IMR-90 (cell line): Measurements from ENCODE around the gene RPL4. TPM values are rescaled to one million over a fixed set of nuclear protein-coding genes. Genes with fewer than 3 reads are reported as not detected.

ENCODE experiments used
- ATAC-seq: fragments of 200-7000 bp; cut with Tn5 transposase; 2 replicates; pipeline ENCODE4 v1.9.1; 2020; ENCODE audit warnings: low read depth, mild to moderate bottlenecking, moderate library complexity
- BruUV-seq: library from RNA; stranded (reverse); fragments of 400-500 nt; replicated peaks from 2 replicates; lab custom pipeline; 2021; lab: Mats Ljungman, UMichigan
- CTCF ChIA-PET: fragments of 300-600 bp; formaldehyde crosslinking; extraction: SDS; loops from one replicate; lab custom pipeline; 2021; ENCODE audit warnings: antibody characterized with exemption; lab: Yijun Ruan, JAX
- POLR2A ChIA-PET: fragments of 300-600 bp; sonication (Branson Sonifier 250); formaldehyde crosslinking; loops from one replicate; lab custom pipeline; 2022; ENCODE audit warnings: antibody characterized with exemption; ENCODE audit not compliant: unreplicated experiment; lab: Charles Lee
- DNase-seq: peaks from one replicate; pipeline ENCODE4 v3.0.0; 2013
- H2AFZ ChIP-seq: replicated peaks from 2 replicates; pipeline ENCODE3; 2013; ENCODE audit warnings: low read length, mild to moderate bottlenecking; ENCODE audit not compliant: poor library complexity
- H2AK5ac ChIP-seq: 2 replicates; pipeline ENCODE4 v1.6.1; 2013; ENCODE audit warnings: low read depth, low read length, inconsistent platforms
- H2AK9ac ChIP-seq: replicated peaks from 2 replicates; pipeline ENCODE3; 2013; ENCODE audit warnings: mild to moderate bottlenecking, low read depth, low read length, moderate library complexity; ENCODE audit not compliant: poor library complexity
- H2BK120ac ChIP-seq: 2 replicates; pipeline ENCODE4 v1.6.1; 2013; ENCODE audit warnings: low read depth, low read length, inconsistent platforms
- H2BK15ac ChIP-seq: 3 replicates; pipeline ENCODE4 v1.6.1; 2013; ENCODE audit warnings: low read depth, low read length, inconsistent platforms
- H2BK20ac ChIP-seq: 2 replicates; pipeline ENCODE4 v1.6.1; 2013; ENCODE audit warnings: low read depth, mild to moderate bottlenecking, inconsistent platforms, low read length, moderate library complexity
- H2BK5ac ChIP-seq: 2 replicates; pipeline ENCODE4 v1.6.1; 2013; ENCODE audit warnings: mild to moderate bottlenecking, low read depth, low read length, inconsistent platforms; ENCODE audit not compliant: poor library complexity, severe bottlenecking
- H3K14ac ChIP-seq: replicated peaks from 2 replicates; pipeline ENCODE4 v1.6.1; 2013; ENCODE audit warnings: low read depth, low read length, inconsistent platforms
- H3K18ac ChIP-seq: 2 replicates; pipeline ENCODE4 v1.6.1; 2013; ENCODE audit warnings: low read depth, low read length, control low read depth
- H3K23ac ChIP-seq: 2 replicates; pipeline ENCODE4 v1.6.1; 2013; ENCODE audit warnings: low read depth, low read length, inconsistent platforms
- H3K27ac ChIP-seq: 2 replicates; pipeline ENCODE4 v1.5.1; 2013; ENCODE audit warnings: mild to moderate bottlenecking, control low read depth, low read length; ENCODE audit not compliant: insufficient read depth
- H3K27me3 ChIP-seq: 2 replicates; pipeline ENCODE4 v1.6.1; 2013; ENCODE audit warnings: low read length; ENCODE audit not compliant: control insufficient read depth, insufficient read depth
- H3K36me3 ChIP-seq: 2 replicates; pipeline ENCODE4 v1.6.1; 2013; ENCODE audit warnings: low read length, mixed read lengths; ENCODE audit not compliant: control insufficient read depth, insufficient read depth
- H3K4ac ChIP-seq: 2 replicates; pipeline ENCODE4 v1.6.1; 2013; ENCODE audit warnings: low read depth, low read length, inconsistent platforms
- H3K4me1 ChIP-seq: 2 replicates; pipeline ENCODE4 v1.6.1; 2013; ENCODE audit warnings: low read length, mixed read lengths; ENCODE audit not compliant: control insufficient read depth, insufficient read depth
- H3K4me2 ChIP-seq: 2 replicates; pipeline ENCODE4 v1.6.1; 2013; ENCODE audit warnings: low read depth, mild to moderate bottlenecking, control low read depth, low read length, moderate library complexity
- H3K4me3 ChIP-seq: 2 replicates; pipeline ENCODE4 v1.5.1; 2013; ENCODE audit warnings: low read depth, mild to moderate bottlenecking, control low read depth, low read length, moderate library complexity; ENCODE audit not compliant: insufficient read depth
- H3K56ac ChIP-seq: 2 replicates; pipeline ENCODE4 v1.6.1; 2013; ENCODE audit warnings: low read length, inconsistent platforms; ENCODE audit not compliant: insufficient read depth; ENCODE audit errors: extremely low read depth
- H3K79me1 ChIP-seq, 2 experiments: 2 replicates each; pipeline ENCODE4 v1.6.1; 2013; ENCODE audit warnings: low read length in 2 of 2, inconsistent platforms in 1 of 2, low read depth in 1 of 2
- H3K9ac ChIP-seq: 2 replicates; pipeline ENCODE4 v1.6.1; 2013; ENCODE audit warnings: low read depth, low read length, control low read depth
- H3K9me1 ChIP-seq: 2 replicates; pipeline ENCODE4 v1.6.1; 2013; ENCODE audit warnings: low read length, inconsistent platforms; ENCODE audit not compliant: insufficient read depth
- H3K9me3 ChIP-seq: 2 replicates; pipeline ENCODE4 v1.6.1; 2013; ENCODE audit warnings: low read length; ENCODE audit not compliant: control insufficient read depth, insufficient read depth
- H4K20me1 ChIP-seq: 2 replicates; pipeline ENCODE4 v1.6.1; 2013; ENCODE audit warnings: low read length, inconsistent platforms; ENCODE audit not compliant: insufficient read depth
- H4K5ac ChIP-seq: 2 replicates; pipeline ENCODE4 v1.6.1; 2013; ENCODE audit warnings: mild to moderate bottlenecking, low read depth, low read length, control low read depth
- H4K8ac ChIP-seq, 2 experiments: 2 replicates each; pipeline ENCODE4 v1.6.1; 2013; ENCODE audit warnings: low read depth in 2 of 2, low read length in 2 of 2, control low read depth in 1 of 2, inconsistent platforms in 1 of 2
- H4K91ac ChIP-seq: 2 replicates; pipeline ENCODE4 v1.6.1; 2013; ENCODE audit warnings: low read depth, low read length, inconsistent platforms; ENCODE audit not compliant: insufficient read depth
- BHLHE40 ChIP-seq: fragments of 150-350 bp; IDR thresholded peaks from 2 replicates; pipeline ENCODE4 v1.6.1; 2016; ENCODE audit warnings: mild to moderate bottlenecking, low read depth, low read length
- CEBPB ChIP-seq: IDR thresholded peaks from 2 replicates; pipeline ENCODE4 v1.6.1; 2012; ENCODE audit warnings: low read depth, low read length, improper control_type of control experiment
- CHD1 ChIP-seq: IDR thresholded peaks from 2 replicates; pipeline ENCODE4 v1.6.1; 2012; ENCODE audit warnings: low read depth, low read length, improper control_type of control experiment
- CTCF ChIP-seq: conservative IDR thresholded peaks from 2 replicates; pipeline ENCODE4 v1.5.1; 2012; ENCODE audit warnings: mild to moderate bottlenecking, low read depth, low read length, improper control_type of control experiment
- ELK1 ChIP-seq: fragments of 150-350 bp; IDR thresholded peaks from 2 replicates; pipeline ENCODE4 v1.6.1; 2016; ENCODE audit warnings: low read depth, mild to moderate bottlenecking, low read length, moderate library complexity, borderline replicate concordance
- FOS ChIP-seq: fragments of 150-350 bp; IDR thresholded peaks from 2 replicates; pipeline ENCODE4 v1.6.1; 2016; ENCODE audit warnings: low read depth, low read length
- MAZ ChIP-seq: IDR thresholded peaks from 2 replicates; pipeline ENCODE4 v1.6.1; 2012; ENCODE audit warnings: low read depth, mild to moderate bottlenecking, low read length, improper control_type of control experiment, moderate library complexity, borderline replicate concordance
- MXI1 ChIP-seq: IDR thresholded peaks from 2 replicates; pipeline ENCODE4 v1.6.1; 2012; ENCODE audit warnings: low read depth, mild to moderate bottlenecking, low read length, moderate library complexity, borderline replicate concordance
- NFE2L2 ChIP-seq: fragments of 150-350 bp; IDR thresholded peaks from 2 replicates; pipeline ENCODE4 v1.6.1; 2016; ENCODE audit warnings: low read depth, mild to moderate bottlenecking, low read length
- POLR2A ChIP-seq: IDR thresholded peaks from 2 replicates; pipeline ENCODE4 v1.6.1; 2012; ENCODE audit warnings: mild to moderate bottlenecking, low read depth, low read length
- RAD21 ChIP-seq: IDR thresholded peaks from 2 replicates; pipeline ENCODE4 v1.6.1; 2012; ENCODE audit warnings: low read length, improper control_type of control experiment
- RCOR1 ChIP-seq: IDR thresholded peaks from 2 replicates; pipeline ENCODE4 v1.6.1; 2012; ENCODE audit warnings: mild to moderate bottlenecking, low read length, improper control_type of control experiment; ENCODE audit not compliant: insufficient replicate concordance
- RFX5 ChIP-seq: IDR thresholded peaks from 2 replicates; pipeline ENCODE4 v1.8.0; 2012; ENCODE audit warnings: low read depth, mild to moderate bottlenecking, low read length, moderate library complexity
- SMC3 ChIP-seq: fragments of 150-350 bp; IDR thresholded peaks from 2 replicates; pipeline ENCODE4 v1.6.1; 2016; ENCODE audit warnings: low read depth, mild to moderate bottlenecking, antibody characterized with exemption, low read length, moderate library complexity
- WGBS, 2 experiments: methylation state at CpG; one replicate each; pipeline versions ENCODE4 v1.1.5 to v1.1.7; 2013; ENCODE audit warnings: missing lambda C conversion rate in 2 of 2; ENCODE audit not compliant: insufficient read length in 1 of 2; ENCODE audit errors: extremely low coverage in 2 of 2; 5-methylcytosine and 5-hydroxymethylcytosine counted together
- dilution Hi-C: fragments of 300-500 bp; cut with HindIII; formaldehyde crosslinking; loops from one replicate; pipeline ENCODE4 v1.14.3; 2018; ENCODE audit warnings: low sequenced_read_pairs; ENCODE audit not compliant: unreplicated experiment
- in situ Hi-C: fragments of 300-500 bp; cut with MboI; formaldehyde crosslinking; loops from 3 replicates; pipeline ENCODE4 v1.14.3; 2019; ENCODE audit warnings: low sequenced_read_pairs, inconsistent platforms, mixed read lengths
- intact Hi-C: fragments of 100-400 bp; cut with micrococcal nuclease; formaldehyde crosslinking; loops from 2 replicates; pipeline ENCODE4 v1.10.0; 2022
- polyA plus RNA-seq, 3 experiments: library from polyadenylated mRNA; depleted of rRNA; stranded (reverse); fragments of >200 nt; gene quantifications; 2 replicates each; pipeline ENCODE4 v1.2.3, GENCODE V29; 2012; ENCODE audit warnings: low replicate concordance in 1 of 3
- total RNA-seq: library from RNA; depleted of rRNA; stranded (reverse); fragments of >200 nt; gene quantifications from 2 replicates; pipeline ENCODE4 v1.2.3, GENCODE V29; 2012

Gene RPL4
- total and polyA plus RNA-seq, 2 of the 4 experiments (the other 2 are of a cell fraction): 4,083 to 13,244 TPM

GRCh38 chr15:66505430-66505811 lies 766 bp upstream of the RPL4 start:
- no peak for TF ChIP-seq POLR2A
- TF ChIP-seq NFE2L2: no peak
- TF ChIP-seq ELK1: no peak
- TF ChIP-seq MXI1: no peak
- no peak for TF ChIP-seq RFX5
- TF ChIP-seq BHLHE40: no peak
- TF ChIP-seq FOS: no peak
- TF ChIP-seq SMC3: no peak
- no peak for TF ChIP-seq RCOR1
- no peak for TF ChIP-seq CTCF
- TF ChIP-seq CHD1: no peak
- TF ChIP-seq CEBPB: no peak
- TF ChIP-seq RAD21: no peak
- TF ChIP-seq MAZ: no peak
- peak overlapping the region; percentile 59 for H3K4me3 ChIP-seq
- H2BK120ac ChIP-seq: peak overlapping the region; percentile 49; the same call in 1 of the 2 replicates
- no CpG with 5 or more reads among the region's 13 CpGs for WGBS, 2 experiments
- peak overlapping the region; percentile 86 for H4K91ac ChIP-seq
- H4K8ac ChIP-seq: peak overlapping the region; percentile 76 to 91; a peak in 3 of 4 replicates
- H3K18ac ChIP-seq: no peak overlapping the region; the same call in 1 of the 2 replicates
- CTCF ChIA-PET: no interaction called here
- H3K9me3 ChIP-seq: no peaks in the 10 kb centered on the region
- peaks cover 18% of the 10 kb centered on the region for H3K36me3 ChIP-seq
- H3K14ac ChIP-seq: peak overlapping the region; percentile 96
- in situ Hi-C loops (no loop called here), intact Hi-C loops (loop anchor here (10.0 kb wide), 1 partner anchor 199 kb away; the partner anchor contains the start of gene SMAD6), dilution Hi-C loops (no loop called here)
- H3K56ac ChIP-seq: peak overlapping the region; percentile 83
- H2BK5ac ChIP-seq: peak overlapping the region; percentile 97
- peak overlapping the region; percentile 82; the same call in 1 of the 2 replicates for H2AK5ac ChIP-seq
- H2AFZ ChIP-seq: peak overlapping the region; percentile 97
- H3K27me3 ChIP-seq: no peaks in the 10 kb centered on the region
- DNase-seq (peak; percentile 51), ATAC-seq (peak; percentile 28; the same call in 1 of the 2 replicates)
- H4K5ac ChIP-seq: peak overlapping the region; percentile 71
- no peak overlapping the region for H2BK15ac ChIP-seq
- H2AK9ac ChIP-seq: peak overlapping the region; percentile 93
- H2BK20ac ChIP-seq: no peak overlapping the region
- peak overlapping the region; percentile 95 for H3K27ac ChIP-seq
- no peaks in the 10 kb centered on the region for H3K9me1 ChIP-seq
- POLR2A ChIA-PET: interaction anchor here (0.6 kb wide), 3 partner anchors 19 to 553 kb away, joined by 3 read pairs; no protein-coding TSS in a partner anchor
- H3K4me2 ChIP-seq: peak overlapping the region; percentile 86
- H3K9ac ChIP-seq: peak overlapping the region; percentile 94
- peak overlapping the region; percentile 100 for H3K4ac ChIP-seq
- TSS peak; percentile 73 for BruUV-seq
- peak overlapping the region; percentile 93 for H3K23ac ChIP-seq
- H3K79me1 ChIP-seq: peaks cover 15 to 37% of the 10 kb centered on the region in 2 experiments
- peaks cover 37% of the 10 kb centered on the region for H4K20me1 ChIP-seq
- peaks cover 1% of the 10 kb centered on the region; the same call in 1 of the 2 replicates for H3K4me1 ChIP-seq
